Stimulated activated CD8-positive, alpha-beta memory T cell treated with anti-CD3 and anti-CD28 coated beads, Interleukin-12 subunit alpha, Interleukin-12 subunit beta, amount 100 ng/mL, for 4 hours (primary cell): Measurements from ENCODE around the gene SAMD3.
"Not testable (repeated sequence)": the region's sequence is repeated elsewhere in the genome, so short reads cannot be mapped to it uniquely, and the experiment has no call there.

Experiments
- DNase-seq: peaks from one replicate; pipeline ENCODE4 v3.0.0-alpha.2; 2020; ENCODE audit warnings: low read depth

Gene SAMD3, protein sequence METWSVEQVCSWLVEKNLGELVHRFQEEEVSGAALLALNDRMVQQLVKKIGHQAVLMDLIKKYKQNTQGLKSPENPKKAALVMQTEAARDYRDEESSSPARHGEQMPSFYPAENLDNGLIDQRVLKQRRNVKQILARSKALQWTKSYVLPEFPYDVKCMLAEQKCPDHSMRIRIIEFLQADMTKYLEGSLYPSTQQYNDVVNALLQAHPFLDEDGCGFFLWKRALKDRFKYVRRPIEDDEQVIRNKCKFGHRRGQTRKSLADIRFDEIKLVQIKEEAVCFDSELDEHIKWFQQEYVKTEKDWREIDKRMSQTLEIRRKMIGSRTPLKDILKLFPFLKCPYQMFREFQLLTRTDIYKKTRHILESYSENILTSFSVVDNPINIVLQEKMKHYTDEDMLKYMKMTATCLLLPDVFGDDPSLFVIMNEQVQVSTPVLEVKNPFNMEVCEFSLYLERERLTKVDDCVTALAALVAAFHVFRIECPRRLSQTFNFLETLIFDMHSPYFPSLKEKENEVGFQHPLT

DNA sequence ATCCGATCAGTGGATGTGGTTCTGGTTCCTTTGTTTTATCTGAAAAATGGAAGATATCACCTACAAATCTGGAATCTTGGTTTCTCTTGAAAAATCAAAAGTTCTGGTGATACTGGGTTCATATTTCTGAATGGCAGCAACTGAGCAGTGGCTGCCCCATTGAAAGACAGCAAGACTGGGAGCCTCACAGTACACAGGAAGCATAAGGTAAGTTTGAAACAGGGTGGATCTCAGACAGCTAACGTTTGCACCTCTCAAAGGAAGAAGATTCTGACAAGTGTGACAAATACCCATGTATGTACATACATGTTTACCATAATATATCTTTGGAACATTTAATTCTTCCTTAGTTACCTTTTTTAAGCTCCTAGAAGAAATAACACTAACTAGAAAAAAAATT is at the start of gene SAMD3:
TSS of gene SAMD3 (minus strand) at position 177 of the 400 bp plus-strand sequence. CDS start 7,678 bp downstream, outside the sequence.
- no peak for DNase-seq

DNA sequence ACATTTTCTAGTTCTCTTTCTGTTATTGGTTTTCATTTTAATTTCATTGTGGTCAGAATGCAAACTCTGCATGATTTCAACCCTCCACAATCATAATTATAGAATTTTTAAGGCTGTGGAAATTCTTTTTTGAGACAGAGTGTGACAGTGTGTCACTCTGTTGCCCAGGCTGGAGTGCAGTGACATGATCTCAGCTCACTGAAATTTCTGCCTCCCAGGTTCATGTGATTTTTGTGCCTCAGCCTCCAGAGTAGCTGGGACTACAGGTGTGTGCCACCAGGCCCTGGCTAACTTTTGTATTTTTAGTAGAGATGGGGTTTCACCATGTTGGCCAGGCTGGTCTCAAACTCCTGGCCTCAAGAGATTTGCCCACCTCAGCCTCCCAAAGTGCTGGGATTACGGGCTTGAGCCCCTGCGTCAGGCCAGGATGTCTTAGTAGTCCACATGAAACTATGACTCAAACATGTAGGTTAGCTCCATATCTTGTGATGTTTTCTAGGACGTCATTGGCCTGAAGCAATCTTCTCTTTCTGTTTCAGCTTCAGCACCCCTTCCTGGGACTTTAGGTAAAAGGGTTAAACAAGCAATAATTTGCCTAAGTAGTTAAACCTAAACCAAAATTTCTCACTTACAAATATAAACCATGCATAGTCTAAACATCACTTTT is 47.4 kb upstream of the SAMD3 start:
- no peak for DNase-seq

DNA sequence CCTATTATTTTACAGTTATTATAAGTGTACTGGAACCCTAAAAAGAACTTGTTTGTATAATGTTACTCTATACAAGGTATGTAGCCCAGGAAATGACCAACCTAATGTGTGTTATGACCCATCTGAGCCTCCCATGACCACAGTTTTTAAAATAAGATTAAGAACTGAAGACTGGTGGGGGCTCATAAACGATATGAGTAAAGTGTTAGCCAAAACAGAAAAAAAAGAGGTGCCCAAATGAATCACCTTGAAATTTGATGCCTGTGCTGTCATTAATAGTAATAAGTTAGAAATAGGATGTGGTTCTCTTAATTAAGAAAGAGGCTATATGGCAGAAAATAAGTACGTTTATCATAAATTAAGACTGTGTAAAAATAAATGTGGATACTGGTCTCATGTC is 42.8 kb upstream of the SAMD3 start:
- not testable (repeated sequence) for DNase-seq

DNA sequence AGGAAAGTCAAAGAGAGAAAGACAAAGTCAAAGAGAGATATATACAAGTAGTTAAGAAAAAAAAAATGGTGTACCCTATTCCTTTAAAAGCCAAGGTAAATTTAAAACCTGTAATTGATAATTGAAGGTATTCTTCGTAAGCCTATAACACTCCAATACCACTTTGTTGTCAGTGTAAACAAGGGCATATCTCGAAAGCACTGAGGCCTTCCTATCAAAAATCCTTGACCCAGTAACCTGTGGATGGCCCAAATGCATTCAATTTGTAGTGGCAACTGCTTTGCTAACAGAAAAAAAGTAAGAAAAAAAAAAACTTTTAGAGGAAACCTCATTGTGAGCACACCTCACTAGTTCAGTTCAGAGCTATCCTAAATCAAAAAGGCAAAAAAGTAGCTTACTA is 39.3 kb upstream of the SAMD3 start:
- no peak for DNase-seq

DNA sequence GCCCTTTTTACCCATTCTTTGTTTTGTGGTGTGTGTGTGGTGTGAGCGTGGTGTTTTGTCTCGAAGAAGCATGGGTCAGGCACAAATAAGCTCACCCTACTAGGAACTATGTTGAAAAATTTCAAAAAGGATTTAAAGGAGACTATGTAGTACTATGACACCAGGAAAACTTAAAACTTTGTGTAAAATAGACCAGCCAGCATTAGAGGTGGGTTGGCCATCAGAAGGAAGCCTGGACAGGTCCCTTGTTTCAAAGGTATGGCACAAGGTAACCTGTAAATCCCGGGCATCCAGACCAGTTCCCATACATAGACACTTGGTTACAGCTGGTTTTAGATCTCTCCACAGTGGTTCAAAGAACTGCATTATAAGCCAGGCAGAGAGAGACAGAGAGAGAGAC is 38.8 kb upstream of the SAMD3 start:
- DNase-seq = not testable (repeated sequence)

DNA sequence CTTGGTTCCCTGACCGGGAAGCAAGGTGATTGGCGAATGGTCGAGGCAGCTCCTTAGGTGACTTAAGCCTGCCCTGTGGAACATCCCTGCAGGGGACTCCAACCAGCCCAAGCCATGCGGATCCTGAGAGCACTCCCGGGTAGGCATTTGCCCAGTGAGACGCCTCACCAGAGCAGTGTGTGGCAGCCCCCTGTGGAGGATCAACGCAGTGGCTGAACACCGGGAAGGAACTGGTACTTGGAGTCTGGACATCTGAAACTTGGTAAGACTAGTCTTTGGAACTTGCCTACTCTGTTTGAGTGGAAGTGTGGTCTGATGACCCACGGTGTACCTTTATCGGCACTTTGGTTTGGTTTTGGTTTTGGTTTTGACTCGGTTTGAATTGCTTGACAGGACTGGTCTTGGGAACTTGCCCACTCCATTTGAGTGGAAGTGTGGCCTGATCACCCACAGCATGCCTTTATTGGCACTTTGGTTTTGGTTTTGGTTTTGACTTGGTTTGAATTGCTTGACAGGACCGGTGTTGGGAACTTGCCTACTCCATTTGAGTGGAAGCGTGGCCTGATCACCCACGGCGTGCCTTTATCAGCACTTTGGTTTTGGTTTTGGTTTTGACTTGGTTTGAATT is 38.0 kb upstream of the SAMD3 start:
- not testable (repeated sequence) for DNase-seq

DNA sequence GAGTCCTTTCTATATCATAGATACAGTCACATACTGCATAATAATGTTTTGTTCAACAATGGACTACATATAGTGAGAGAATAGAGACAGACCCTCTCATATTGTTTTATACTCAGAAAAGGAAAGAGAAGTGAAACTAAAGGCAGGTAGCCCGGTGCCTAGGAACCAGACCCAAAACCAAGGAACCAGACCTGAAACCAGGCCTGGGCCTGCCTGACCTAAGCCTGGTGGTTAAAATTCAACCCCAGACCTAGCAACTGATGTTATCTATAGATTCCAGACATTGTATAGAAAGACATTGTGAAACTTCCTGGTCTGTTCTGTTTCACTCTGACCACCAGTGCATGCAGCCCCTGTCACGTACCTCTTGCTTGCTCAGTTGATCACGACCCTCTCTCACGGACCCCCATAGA is 37.3 kb upstream of the SAMD3 start:
- not testable (repeated sequence) for DNase-seq

DNA sequence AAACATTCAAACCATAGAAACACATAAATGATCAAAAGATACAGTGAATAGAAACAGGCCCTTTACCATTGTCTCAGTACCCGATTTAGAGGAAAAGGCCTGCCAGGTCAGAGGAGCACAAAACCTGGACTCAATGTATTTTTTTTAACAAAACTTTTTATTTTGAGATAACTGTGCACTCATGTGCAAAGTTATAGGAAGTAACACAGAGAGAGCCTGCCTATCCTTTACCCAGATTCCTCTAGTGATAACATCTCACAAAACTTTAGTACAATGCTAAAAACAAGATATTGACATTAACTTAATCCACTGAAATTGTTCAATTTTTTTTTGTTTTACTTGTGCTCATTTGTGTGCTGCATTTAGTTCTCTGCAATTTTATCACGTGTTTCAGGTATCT is 36.8 kb upstream of the SAMD3 start:
- DNase-seq = no peak

DNA sequence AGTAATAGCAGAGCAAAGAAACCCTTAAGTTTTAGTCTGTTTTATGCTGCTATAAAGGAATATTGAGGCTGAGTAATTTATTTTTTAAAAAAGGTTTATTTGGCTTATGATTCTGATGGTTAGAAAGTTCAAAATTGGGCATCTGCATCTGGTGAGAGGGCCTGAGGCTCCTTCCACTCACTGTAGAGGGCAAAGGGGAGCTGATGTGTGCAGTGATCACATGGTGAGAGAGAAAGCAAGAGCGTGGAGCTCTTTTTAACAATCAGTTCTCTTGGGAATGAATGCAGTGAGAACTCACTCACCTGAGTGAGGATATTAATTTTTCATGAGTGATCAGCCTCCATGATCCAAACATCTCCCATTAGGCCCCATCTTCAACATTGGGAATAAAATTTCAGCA is 36.4 kb upstream of the SAMD3 start:
- no peak for DNase-seq

DNA sequence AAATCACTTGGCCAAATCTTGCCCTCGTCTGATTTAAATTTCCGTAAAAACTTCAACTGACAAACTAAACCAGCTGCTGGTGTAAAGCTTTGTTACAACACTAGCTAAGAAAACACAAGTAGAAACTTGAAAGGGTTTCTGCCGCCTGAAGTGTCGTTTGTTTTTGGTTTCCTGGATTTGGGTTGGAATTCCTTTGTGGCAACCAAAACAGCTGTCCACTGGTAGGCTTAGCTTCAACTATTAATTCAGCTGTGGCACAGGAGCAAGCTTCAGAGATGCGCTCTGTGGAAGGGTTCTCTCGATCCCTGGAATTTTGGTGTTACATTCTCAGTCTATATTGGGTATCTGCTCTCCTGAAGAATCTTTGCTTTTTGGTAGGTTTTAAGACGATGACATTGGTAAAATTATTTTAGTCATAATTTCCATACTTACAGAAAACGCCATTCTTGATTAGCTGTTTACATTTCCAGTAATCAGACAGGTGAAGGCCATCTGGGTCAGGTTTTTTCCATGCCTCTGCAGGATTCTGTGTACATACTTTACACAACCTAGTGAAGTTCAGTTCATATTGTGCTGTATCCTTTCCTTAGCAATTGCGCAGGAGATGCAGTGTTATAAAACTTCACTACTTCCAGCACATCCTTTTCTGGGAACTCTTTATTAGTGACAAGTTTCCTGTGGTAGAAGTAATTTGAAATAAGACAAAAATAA is 29.9 kb upstream of the SAMD3 start:
- DNase-seq = no peak

DNA sequence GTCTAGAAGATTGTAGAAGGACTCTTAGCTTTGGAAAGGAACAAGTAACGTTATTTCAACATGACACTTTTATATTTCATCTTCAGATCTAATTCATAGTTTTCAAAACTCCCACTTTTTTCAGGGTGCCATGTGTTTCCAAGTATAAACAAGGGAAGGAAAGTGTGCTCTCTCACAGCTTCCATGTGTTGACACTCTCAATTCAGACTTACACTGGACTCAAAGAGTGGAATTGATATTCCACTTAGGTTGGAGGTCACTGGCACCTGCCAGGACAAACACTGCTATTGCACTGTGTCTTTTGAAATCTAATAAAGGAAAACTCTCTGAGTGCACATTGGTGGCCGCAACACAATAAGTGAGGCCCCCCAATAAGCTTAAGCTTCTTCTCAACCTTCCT is 22.5 kb upstream of the SAMD3 start:
- no peak for DNase-seq

DNA sequence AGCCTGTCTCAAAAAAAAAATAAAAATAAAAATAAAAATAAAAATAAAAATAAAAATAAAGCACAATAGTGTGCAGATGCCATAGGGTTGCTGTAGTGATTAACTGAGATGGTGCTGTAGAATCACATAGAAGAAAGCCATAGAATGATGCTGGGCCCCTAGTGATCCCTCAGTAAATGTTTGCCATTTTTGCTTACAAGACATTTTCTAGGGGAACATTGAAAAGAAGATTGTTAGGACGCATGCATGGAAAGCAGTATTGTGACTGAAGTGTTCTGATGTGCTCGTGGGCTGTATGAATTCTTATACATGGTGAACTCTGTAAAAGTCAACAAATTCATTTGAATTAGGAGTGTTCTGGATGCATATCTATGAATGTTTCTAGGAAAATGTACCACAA is 22.0 kb upstream of the SAMD3 start:
- DNase-seq = no peak

DNA sequence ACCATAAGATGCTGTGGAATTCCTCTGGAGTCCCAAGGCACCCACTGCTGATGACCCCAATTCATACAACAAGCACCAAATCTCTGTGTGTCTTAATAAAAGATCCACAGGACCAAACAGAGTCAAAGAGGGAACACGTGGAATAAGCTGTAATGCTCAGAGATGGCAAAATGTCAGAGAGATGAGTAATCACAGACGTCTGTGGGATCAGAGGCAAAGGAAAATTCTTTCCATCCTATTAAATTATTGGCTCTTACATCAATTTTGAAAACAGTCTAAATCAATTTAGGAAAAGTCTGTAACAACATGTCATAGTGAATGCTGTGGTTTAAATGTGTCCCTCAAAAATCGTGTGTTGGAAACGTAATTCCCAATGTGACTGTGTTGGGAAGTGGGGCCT is 17.5 kb upstream of the SAMD3 start:
- no peak for DNase-seq

DNA sequence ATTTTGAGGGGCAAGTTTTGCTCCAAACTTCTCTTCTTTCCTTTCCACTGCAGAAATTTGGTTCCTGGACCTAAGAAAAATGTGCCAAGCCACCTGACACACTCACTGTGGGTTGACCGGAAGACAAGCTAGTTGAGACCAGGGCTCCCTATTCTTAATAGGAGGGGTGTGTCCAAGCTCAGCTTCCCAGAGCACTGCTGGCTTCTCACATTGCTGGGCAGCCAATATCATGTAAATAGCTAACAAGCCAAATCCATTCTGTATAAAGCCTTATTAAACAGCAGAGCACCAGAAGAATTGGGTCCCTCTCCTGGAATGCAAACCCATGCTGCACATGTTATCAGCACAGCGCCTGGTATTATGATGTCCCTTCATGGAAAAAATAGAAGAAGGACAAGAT is 17.0 kb upstream of the SAMD3 start:
- no peak for DNase-seq

DNA sequence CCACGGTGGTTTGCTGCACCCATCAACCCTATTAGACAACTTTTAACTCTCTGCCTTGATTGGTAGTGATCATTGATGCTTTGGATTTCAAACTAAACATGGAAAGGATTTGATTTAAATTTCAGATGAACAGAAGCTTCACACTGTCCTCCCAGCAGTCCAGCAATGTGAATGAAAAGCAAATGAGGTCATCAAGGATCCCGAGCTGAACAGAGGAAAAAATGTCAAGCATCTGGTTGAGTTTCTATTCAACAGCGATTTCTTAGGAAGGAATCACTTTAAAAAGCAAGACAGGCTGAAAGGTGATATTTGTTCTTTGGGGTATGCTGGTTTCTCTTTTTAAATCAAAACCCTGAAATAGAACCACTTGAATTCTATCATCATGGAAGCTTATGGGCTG is 10.6 kb upstream of the SAMD3 start:
- DNase-seq = no peak

DNA sequence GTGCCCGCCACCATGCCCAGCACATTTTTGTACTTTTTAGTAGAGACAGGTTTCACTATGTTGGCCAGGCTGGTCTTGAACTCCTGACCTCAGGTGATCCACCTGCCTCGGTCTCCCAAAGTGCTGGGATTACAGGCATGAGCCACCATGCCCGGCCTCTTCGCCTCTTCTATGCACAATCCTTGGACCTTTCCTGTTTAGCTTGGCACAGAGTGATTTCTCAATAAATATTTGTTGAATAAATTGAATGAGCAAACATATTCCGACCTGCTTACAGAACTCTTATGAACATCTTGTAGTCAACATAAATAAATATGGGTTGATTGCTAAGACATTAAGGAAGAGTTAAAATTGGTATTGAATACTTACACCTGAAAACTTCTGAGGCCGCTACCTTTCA is 7.8 kb upstream of the SAMD3 start:
- DNase-seq = not testable (repeated sequence)

DNA sequence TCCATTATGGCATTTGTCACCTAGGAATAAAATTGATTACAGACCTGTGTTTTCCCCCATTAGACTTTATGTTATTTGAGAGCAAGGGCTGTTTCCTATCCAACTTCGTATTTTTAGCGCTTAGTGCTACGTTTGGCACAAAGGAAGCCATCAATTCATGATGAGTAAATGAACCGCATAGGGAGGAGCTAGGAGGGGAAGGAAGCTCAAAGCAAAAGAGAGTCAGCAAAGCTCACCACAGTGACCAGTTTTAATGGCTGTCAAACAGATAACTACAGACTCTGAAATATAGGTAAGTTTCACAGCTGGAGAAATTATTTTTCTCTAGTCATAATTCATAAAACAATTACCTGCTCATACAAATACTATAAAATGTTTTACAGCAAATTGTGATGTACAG is 6.9 kb upstream of the SAMD3 start:
- no peak for DNase-seq

DNA sequence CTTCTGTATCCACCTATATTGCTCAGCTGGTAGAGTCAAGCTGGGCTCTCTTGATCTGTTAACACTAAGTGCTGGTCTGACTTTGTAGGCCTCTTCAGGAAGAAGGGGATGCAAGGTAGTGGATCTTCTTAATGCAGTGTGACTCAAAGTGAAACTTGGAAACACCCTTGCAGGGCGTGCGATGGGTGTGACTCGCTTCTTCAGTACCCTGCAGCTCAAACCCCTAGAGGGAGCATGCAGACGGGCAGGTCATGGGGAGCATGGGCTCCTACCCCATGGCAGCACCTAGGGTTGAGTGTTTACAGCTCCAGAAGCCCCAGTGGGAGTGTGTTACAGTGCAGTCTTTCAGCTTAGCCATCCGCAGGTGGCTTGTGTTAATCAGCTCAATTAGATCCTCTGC is 757 bp upstream of the SAMD3 start:
- peak; percentile 31 for DNase-seq

DNA sequence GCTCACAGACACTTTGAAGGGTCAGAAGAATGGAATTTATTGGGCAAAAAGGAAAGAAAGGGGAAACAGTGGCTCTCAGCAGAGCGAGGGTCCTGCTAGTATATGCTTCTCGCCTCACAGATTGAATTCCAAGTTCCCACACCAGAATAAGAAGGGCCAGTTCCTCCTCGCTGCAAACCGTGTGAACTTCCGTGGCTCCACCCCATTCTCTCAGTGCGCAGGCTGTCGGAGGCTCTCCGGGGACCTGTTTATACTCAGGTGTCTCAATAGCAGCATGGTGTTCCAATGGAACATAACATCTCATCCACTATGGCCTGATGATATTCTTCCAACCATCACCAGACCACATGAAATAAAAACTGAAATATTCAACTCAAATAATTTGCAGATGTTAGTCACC is 4.6 kb downstream of the SAMD3 start:
- DNase-seq = no peak

DNA sequence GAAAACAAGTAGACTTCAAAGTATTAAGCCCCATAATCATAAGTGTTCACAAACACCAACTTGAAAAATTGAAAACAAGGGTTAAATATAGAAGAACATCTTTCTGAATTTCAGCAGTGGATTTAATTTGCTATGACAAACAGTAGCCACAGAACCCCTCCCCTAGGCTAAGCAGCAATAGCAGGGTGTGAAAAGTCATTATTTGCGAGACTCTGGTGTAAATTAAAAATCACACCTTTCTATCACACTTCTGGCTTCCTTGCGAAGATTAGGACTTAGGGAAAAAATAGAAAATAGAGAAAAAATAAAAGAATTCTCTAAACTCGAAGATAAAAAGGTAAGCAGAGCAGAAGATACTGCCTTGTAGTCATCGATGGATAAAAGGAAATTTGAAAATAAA is 6.1 kb downstream of the SAMD3 start:
- no peak for DNase-seq

DNA sequence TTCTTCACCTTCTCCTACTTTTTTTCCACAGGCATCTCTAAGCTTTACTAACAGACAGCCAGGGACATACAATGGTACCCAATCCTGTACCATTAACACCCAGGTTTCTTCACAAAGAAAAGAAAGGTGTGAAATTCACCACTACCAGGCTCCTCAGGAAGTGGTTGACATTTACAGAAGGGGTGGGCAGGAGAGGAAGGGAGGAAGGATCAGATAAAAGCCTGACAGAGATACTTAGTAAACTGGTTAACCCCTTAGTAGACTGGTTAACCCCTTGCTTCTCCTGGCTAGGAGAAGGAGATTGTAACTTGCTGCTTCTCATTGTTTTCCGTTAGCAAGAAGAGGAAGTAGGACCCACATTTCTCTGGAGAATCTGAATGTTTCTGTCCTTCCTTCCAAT is 7.2 kb downstream of the SAMD3 start:
- peak; percentile 13 for DNase-seq

DNA sequence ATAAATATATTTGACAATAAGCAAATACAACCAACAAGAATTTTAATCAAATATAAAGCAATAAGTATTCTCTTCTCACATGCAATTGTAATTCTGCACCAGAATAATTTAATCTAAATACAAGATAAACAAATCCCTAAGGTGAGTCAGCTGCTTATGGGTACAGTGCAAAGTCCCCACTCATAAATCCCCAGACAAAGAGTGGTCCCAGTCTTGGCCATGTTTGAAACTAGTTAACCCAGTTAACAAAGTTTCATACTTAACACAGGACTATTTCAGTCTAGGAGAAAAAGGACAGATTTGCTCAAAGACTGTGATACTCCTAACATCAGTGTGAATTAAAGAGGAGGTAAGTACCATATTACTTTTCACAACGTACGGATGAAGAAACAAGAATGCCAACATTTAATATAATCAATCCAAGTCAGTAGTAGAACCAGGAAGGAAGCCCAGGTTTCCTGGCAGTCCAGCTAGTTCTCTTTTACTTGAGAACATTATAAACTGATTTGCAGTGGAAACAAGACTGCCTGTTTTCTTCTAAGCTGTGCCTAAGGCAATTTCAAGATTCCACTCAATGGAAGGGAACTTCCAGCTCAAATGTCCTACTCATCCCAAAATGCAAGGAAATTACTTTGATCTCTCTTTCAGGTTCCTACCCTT is 10.4 kb downstream of the SAMD3 start:
- DNase-seq = no peak
